GM21576 (cell line): Measurements from ENCODE around the gene ACTN1.

Experiments
- ATAC-seq: cut with Tn5 transposase; IDR thresholded peaks from one replicate; pipeline ENCODE4 v1.9.1; 2021; ENCODE audit warnings: mild to moderate bottlenecking, moderate library complexity; ENCODE audit not compliant: unreplicated experiment

ACTN1 gene

DNA sequence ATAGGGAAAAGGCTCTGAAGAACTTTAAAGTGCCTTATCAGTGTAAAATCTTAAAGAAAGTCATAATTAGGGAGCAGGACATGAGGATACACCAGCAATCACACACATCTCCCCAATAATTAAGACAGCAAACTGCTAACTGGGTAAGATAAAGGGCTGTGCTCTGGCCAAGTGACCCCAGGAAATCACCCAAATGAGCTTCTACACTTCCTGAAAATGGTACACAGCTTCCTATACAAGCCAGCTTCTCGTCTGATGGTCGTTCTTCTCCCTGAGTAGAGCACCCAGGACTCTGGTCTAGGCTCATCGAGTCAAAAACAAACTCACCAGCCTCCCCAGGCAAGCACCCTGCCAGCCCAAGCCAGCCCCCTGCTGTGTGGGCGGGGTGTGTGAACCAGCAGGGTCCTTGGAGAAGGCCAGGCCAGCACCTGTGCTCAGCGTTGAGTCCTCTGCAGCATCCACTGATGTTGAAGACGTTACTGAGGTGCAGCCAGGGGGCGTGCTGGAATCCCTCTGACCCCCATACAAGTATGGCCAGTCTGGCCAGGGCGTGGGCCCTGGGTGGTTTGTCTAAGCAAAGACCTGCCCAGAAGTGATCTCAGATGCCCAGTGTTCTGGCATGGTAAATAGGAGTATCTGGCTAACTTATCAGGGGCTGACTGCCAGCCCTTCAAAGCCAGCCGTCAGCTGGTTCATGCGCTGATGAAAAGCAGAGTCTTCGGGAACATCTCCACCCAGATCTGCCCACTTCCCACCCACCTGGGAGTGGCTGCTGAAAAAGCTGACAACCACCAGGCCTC, 41.4 kb downstream of the ACTN1 start:
- no peak for ATAC-seq

DNA sequence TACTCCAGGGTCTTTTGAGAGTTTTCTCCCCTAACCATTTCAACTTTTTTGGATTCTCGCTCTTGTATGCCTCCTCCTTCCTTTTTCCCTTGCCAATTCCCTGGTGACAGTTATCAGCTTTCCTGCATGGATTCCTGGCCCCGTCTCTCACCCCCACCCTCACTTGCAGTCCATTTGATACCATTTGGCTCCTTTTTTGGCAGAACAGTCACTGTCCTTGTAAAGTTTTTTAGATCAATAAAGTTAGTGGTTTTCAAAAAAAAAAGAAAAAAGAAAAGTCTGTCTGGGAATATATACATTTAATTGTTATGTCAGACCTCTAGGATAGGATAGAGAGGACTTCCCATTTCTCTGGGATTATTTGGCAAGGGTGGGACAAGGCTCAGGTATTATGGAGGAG, 42.1 kb downstream of the ACTN1 start:
- no peak for ATAC-seq

DNA sequence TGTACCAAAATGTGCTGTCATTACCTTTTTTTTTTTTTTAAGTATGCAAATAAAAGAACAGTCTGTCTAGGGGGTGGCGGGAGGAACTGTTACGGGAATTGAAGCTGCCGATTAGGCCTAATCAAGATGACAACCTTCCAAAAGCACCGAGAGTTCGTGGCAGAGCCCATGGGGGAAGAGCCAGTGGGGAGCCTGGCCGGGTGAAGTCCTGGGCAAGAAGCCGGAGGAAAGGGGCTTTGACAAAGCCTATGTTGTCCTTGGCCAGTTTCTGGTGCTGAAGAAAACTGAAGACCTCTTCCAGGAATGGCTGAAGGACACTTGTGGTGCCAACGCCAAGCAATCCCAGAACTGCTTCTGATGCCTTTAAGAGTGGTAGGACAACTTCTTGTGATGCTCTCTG, 42.6 kb downstream of the ACTN1 start:
- ATAC-seq, result no peak

DNA sequence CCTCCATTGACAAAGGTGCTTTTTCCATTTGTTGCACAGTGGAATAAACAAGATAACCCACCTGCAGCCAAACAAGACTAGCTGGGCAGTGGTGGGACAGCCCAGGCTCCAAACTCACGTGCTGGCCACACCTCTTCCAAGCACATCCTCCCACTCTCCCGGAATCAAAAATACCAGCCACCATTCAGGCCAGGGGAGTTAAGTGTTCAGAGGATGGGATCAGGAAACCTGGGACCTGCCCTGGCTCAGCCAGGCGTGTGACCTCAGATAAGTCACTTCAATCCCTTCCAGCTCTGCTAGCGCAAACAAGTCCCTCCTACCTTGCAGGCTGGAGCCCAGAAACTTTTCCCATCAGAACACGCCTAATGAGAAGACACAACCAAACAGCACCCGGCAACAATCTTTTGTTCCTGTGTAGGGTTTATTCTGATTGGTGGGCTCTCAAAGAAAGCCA, 43.3 kb downstream of the ACTN1 start:
- ATAC-seq, result no peak

DNA sequence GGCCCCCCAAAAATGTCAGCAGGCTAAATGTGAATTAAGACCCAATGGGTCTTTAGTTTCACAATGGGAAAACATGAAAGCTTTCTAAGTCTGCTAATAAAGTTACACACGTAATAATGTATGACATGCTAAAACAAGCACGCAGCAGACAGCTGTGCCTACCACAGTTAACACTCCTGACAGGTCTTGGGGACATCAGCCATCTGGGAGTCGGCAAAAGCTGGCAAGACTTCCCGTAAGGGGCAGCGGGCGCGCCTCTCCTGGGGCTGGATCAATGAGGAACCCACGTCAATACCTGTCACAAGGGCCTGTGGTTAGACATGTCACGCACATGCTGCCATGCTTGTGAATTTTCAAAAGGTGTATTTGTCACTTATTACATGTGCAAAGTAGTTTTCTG, 45.0 kb downstream of the ACTN1 start:
- no peak for ATAC-seq

DNA sequence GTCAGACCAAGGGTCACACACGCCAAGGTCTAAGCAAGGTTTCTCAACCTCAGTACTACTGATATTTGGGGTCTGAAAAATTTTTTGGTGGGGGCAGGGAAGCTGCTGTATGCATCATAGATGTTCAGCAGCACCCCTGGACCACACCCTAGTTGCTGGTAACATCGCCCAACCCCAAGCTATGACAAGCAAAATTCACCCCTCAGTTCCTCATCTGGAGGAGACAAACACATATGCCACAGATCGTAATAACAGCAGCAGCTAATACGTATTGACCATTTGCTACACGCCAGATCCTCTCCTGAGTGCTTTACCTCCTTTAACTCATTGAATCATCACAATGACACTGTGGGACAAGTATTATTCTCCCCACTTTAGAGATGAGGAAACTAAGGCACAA, 46.4 kb downstream of the ACTN1 start:
- ATAC-seq, result no peak

DNA sequence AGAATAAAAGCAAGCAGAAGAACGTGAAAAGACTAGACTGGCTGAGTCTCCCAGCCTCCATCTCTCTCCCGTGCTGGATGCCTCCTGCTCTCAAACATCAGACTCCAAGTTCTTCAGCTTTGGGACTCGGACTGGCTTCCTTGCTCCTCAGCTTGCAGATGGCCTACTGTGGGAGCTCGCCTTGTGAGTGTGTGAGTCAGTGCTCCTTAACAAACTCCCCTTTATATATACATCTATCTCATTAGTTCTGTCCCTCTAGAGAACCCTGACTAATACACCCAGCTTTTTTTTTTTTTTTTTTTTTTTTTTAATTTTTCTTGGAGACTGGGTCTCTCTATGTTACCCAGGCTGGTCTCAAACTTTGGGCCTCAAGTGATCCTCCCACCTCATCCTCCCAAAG, 46.9 kb downstream of the ACTN1 start:
- ATAC-seq, result no peak

DNA sequence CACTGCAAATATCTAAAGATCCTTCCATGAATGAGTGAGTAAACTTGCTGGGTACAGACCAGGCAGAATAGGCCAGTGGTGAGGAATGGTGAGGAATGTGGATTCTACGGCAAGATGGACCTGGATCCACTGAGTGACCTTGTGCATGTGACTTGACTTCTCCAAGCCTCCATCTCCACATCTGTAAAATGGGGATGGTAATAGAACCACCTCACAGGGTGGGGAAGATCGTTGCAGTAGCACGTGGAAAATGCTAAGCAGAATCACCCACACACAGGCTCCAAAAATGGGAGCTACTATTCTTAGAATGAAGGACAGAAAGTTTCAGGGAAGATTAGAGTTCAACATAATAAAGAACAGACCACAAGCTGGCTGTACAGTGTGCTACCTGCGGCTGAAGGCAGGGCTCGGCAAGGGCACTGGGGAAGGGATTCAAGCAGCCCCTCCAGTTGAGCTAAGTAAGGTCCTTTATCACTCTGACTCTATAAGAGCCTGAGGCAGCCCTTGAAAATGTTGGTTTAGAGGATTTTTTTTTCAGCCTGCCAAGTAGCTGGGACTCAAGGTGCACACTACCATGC, 47.5 kb downstream of the ACTN1 start:
- ATAC-seq, result no peak

DNA sequence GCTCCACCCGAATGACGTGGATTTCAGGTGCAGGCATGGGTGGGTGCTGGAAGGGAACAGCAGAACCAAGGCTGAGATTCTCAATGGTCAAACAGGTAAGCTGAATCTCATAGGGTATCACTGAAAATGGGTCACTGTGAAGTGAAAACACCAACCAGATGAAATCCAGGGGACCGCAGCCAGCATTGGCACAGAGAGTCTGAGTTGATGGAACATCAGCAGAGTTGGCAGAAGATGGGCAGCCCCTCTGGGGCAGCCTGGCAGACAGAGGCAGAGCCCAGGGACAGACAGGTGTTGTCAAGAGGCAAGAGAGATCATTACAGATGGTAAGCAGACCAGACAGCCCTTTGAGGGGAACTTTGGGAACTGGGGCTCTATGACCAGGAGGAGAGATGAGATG, 48.0 kb downstream of the ACTN1 start:
- ATAC-seq, result no peak

DNA sequence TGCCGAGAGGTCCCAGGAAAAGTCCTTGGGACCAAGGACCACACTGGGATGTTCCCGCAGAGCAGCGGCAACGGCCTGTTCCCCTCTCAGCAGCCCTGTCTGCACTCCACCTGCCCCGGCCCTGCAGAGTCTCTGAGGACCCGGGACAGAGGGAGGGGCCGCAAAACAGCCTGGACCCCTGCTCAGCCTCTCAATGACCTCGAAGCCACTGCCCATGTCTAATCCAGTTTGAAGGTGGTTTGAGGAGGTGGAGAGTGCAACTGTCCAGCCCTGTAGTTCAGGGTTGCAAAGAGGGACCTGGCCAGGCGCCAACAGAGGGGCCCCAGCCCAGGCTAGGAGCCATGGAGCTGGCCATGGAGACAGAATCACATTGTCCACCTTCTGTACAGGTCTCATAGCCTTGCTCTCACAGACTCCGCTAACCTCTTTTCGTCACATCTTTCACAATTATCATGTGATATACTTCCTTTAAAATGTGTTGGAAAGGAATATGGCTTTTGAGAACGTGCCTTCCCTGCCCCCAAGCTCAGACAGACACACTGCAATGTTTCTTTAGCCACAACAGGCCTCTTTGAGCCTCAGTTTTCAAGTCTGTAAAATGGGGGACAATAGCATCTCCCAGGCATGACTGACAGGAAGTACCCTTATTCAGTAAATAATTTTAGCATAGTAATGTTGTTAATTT, 49.3 kb downstream of the ACTN1 start:
- ATAC-seq, result no peak

DNA sequence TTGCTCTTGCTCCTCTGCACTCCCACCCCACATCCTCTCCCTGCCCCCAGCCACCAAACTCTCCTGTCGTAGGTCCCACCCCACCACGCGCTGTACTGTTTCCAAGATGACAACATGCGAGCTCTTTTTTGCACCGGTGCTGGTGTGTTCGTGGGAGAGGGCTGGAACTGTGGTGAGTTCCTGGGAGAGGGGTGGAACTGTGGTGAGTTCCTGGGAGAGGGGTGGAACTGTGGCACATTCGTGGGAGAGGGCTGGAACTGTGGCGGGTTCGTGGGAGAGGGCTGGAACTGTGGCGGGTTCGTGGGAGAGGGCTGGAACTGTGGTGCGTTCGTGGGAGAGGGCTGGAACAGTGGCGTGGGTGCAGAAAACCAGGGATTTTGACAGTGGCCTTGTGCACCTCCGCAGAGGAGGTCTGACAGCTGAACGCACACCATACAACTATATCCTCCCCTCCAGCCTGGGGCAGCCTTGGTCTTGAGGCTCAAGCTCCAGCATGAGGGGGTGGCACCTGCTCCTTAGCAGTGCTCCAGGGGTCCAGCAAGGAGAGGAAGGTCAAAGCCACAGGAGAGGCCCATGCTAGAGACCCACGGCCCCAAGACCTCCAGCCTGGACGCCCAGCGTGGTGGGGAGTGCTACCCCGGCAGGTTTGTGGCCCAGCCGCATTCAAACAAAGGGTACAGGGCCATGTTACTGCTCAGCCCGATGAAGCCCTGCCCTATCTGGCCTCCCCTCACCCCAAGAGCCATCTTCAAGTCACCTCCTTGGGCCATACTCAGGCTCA, 50.1 kb downstream of the ACTN1 start:
- ATAC-seq, result no peak

DNA sequence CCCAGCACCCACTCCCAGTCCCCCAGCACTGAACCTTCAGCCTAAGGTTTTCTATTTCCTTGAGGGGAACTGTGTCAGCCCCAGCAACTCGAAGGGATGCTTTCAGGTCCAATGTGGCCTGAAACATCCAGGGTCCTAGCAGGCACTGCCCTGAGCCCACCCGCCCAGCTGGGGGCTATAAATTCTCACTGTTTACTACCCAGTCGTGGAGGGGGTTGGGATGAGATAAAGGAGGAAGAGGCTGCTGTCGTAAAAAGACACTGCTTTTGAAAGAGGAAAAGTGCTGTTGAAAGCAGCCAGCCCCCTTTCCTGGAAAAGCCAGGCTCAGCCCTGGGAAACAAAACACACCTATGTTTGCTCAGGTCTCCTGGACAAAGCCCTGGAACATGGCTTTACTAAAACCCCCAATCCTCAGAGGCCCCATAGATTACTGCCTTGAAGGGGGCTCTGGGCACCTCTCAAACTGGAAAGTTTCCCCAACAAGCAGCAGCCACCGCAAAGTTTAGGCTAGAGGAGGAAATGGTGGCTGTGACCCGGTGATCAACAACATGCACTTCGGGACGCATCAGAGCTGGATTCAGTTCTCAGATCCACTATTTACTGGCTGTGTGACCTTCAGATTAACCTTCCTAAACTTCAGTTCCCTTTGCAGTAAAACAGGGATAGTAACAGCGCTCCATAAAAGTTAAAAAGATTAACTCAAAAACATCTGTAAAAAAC, 51.0 kb downstream of the ACTN1 start:
- no peak for ATAC-seq

DNA sequence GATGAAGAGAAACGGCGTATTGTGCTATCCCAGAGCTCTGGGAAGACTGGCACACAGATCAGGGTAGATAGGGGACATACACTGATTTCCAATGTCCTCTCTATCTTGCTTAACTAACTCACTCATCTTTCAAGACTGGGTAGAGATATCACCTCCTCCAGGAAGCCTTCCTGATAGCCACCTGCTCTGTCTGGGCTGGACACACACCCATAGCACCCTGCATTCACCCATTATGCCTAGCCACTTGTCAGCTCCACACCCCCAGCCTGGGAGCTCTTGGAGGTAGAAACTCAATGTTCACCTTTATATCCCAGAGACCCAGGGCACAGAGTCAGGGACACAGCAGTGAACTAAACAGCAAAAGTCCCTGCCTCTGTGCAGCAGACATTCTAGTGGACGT, 52.0 kb downstream of the ACTN1 start:
- ATAC-seq, result no peak

DNA sequence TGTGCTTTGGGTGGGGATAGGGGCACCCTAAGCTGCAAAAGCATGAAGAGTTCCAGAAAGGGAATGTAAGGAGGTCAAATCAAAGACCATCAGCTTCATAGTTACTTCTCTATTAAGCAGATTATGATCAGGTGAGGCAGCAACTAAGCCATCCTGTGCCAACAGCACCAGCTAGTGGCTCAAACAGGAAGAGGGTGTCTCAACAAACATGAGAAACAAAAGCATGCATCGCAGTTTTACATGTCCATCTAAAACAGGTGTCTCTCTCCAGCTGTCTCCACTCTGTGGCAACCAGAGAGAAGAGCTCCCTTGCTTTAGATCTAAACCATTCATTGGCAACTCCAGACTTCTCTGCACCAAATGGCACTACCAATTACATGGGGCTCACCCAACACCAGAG, 52.9 kb downstream of the ACTN1 start:
- ATAC-seq, result no peak

DNA sequence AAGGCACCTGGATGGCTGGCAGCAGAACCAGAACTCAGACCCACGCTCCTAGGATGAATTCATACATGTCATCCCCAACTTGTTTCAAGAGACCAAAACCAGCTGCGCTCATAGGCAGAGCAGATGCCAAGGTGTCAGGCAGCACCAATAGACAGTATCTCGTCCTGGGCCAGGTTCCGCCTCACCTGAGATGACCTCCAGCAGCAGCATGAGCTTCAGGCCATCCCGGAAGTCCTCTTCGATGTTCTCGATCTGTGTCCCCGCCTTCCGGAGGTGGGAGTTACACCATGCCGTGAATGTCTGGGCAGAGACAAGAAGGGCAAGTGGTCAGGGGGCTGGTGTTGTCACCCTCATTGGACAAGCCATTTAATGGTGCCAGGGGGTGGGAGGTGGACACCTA, 53.7 kb downstream of the ACTN1 start:
- no peak for ATAC-seq

DNA sequence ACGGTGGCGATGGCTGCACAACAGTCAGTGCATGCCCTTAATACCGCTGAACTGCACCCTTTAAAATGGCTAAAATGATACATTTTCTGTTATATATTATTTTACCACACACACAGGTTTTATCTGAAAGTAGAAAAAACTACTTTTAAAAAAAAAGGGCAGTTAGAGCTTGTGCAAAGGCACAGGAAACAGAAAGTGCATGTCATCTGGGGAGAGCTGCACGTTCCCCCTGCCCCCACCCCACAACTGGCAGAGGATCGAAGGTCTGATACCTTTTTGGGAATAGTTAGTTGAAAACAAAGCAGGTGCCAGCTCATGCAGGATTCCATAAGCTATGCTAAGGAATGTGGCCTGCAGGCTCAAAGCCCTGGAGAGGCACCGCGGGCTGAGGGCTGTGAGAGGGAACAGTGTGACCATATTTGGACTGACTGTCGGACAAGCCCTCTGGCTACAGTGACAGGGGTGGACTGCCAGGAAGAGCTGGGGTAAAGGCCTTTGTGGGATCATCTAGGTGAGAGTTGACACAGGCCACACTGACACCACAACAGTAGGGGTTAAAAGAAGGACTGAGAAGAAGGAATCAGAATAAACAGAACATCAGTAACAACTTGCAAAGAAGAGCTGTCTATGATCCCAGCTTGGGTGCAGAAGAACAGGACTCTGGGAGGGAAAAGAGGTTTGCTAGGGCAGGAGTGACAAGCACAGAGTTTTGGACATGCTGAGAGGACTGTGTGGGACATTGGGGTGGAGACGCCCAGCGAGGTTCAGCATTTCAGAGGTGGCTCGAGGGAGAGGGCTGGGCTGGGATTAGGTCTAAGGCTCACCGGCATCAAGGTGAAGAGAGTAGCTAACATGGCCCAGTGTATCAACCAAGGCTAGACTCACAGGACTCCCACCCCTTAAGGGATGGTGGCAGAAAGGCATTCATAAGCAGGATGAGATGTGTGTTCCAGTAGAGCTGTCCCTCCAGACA, 54.6 kb downstream of the ACTN1 start:
- ATAC-seq, result no peak

DNA sequence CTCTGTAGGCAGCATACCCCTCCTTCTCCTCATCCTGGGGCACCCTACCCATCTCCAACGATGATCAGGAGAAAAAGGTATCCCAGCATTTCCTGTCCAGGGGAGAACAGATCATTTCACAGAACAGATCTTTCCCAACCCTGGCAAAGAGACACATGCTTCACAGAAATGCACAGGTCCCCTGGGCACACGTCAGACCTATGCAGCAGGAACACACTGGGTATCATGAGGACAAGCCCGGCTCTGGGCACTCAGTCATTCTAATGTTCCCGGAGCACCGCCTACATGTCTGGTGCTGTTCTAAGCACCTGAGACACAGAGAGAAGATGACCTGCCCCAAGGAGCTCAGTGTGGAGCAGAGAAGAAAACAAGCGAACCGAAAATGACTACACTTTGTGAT, 56.2 kb downstream of the ACTN1 start:
- no peak for ATAC-seq

DNA sequence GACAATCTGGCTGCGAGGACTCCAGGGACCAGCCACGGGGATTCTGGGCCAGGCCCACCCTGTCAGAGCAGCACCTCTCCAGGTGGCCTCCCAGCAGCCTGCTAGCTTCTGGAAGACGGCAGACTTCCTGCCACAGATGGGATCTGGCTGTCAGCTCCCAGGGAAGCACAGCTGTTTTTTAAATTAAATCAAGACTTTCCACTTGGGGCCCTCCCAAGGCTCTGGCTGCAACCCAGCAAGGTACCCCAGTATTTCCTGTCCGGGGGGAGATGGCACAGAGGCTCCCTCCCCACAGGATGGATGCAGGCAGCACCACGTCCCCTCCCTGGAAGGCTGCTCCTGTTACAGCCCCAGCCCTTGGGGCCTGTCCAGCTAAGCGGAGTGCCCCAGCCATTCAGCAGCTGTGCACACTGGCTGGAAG, 56.9 kb downstream of the ACTN1 start:
- no peak for ATAC-seq

DNA sequence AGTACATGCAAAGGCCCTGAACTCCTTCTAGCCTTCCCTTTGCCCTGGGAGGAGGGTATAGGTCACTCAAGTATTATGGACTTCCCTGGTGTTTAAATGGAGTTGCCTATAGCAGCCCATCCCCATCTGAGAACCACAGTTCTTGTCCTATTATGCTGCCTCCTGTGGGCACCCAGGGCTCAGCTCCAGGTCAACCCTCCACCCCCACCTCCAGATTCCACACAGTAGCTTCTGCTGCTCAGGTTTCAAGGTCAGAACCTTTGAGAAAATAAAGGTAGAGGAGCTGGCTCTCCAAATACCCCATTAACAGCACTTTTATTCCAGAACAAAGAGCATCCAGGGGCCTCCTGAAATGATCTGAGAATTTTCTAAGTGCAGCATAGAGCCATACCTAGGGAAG, 57.4 kb downstream of the ACTN1 start:
- ATAC-seq, result no peak

DNA sequence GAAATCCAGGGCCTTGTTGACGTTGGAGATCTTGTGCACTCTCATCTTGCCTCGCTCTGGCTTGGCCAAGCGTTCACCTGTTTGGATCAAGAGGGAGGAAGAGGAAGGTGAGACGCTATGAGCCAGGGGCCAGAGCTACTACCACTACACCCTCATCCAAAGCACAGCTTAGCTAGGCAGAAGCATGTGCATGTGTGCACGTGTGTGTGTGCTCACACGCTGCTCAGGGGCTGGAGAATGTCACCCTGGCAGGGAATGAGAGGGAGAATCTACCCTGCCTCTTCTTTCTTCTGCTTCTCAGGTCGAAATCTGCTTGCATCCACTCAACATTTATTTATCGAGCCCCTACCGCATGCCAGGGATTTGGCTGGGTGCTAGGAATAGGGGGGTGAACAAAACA, 58.1 kb downstream of the ACTN1 start:
- ATAC-seq, result no peak
